Kidney capillary endothelial cell (primary cell): ENCODE measurements around the gene RNASE13.

ENCODE experiments used
- DNase-seq: peaks from one replicate; pipeline ENCODE4 v3.0.0-alpha.2; 2018; ENCODE audit warnings: low spot score

The RNASE13 gene, protein sequence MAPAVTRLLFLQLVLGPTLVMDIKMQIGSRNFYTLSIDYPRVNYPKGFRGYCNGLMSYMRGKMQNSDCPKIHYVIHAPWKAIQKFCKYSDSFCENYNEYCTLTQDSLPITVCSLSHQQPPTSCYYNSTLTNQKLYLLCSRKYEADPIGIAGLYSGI

DNA sequence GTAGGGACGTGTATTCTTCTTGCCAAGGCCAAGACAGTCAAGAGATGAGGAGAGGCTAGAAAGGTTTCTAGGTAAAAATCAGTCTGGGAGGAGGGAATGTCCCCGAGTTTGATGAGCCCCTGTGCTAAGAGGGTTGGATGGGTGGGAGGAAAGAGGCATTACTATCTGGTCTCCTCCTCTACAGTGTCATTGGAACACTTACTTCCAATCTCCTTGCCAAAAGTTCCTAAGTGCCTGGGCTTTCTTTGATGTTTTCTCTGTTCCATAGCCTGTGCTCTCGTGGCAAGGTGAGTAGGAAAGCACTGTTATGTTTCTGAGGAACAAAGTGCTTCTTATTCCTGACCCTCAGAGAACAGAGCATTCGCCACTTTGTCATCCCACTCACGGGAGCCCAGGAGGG, at the start of gene RNASE13:
Gene RNASE13, minus strand, starts transcription at position 101 of the 400 bp plus-strand sequence. CDS start 519 bp downstream, outside the sequence.
- DNase-seq: no peak

DNA sequence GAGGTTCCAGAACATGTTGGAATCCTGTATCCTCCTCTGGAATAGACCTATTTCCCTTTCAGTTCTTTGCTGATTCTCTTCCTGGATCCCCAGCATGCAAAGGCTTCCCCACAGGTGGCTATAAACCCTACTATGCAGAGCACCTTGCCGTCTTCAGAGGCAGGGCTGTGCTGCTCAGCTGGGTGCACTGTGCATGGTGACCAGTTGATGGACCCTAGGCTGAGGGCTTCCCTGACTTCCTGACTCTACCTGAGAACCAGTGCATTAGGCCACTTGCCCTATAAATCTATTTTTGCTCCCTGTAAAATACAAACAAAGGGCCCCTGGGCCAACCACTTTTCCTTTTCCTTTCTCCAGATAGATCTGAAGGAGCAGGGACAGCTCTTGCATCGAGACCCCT, 49.8 kb upstream of the RNASE13 start:
- no peak for DNase-seq

DNA sequence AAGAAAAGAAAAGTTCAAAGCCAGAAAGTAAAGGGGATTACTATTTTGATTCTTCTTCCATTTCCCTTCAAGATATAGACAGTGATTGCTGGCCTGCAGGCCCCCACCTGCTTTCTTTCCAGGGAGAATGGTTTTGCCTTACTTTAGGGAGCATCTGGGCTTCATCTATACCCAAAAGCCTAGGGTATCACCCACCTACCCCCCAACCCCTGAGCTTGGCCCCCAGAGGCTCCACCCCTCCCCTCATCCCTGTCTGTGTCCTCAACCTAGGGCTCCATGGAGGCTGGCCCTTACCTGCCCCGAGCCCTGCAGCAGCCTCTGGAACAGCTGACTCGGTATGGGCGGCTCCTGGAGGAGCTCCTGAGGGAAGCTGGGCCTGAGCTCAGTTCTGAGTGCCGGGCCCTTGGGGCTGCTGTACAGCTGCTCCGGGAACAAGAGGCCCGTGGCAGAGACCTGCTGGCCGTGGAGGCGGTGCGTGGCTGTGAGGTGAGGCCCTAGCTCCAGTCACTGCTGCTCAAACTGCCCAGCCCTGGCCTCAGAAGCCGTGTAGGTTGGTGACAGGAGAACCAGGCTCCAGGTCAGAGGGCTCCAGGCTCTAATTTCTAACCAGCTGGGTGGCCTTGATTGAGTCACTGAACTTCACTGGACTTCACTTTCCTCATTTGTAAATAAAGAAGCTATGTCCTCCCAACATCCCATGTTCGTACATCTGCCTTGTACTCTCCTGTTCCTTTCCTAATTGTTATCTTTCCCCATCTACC, 49.1 kb upstream of the RNASE13 start:
- no peak for DNase-seq

DNA sequence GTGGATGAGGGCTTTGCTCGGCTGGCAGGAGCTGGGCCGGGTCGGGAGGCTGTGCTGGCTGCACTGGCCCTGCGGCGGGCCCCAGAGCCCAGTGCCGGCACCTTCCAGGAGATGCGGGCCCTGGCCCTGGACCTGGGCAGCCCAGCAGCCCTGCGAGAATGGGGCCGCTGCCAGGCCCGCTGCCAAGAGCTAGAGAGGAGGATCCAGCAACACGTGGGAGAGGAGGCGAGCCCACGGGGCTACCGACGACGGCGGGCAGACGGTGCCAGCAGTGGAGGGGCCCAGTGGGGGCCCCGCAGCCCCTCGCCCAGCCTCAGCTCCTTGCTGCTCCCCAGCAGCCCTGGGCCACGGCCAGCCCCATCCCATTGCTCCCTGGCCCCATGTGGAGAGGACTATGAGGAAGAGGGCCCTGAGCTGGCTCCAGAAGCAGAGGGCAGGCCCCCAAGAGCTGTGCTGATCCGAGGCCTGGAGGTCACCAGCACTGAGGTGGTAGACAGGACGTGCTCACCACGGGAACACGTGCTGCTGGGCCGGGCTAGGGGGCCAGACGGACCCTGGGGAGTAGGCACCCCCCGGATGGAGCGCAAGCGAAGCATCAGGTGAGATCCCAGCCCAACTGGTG, 47.0 kb upstream of the RNASE13 start:
- DNase-seq: no peak

DNA sequence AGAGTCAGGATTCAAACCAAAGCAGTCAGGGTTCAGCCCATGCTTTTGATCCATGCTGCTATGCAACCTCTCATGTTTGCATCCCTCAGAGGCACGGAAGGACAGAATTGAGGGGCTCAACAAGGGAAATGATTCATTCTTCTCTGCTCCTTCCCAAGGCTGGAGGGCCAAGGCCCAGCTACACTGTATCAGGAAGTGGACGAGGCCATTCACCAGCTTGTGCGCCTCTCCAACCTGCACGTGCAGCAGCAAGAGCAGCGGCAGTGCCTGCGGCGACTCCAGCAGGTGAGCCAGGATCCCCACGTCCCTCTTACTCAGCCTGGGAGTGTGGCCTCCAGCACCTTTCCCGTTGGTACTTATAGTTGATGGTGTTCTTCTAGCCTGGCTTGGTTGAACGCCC, 44.1 kb upstream of the RNASE13 start:
- no peak for DNase-seq

DNA sequence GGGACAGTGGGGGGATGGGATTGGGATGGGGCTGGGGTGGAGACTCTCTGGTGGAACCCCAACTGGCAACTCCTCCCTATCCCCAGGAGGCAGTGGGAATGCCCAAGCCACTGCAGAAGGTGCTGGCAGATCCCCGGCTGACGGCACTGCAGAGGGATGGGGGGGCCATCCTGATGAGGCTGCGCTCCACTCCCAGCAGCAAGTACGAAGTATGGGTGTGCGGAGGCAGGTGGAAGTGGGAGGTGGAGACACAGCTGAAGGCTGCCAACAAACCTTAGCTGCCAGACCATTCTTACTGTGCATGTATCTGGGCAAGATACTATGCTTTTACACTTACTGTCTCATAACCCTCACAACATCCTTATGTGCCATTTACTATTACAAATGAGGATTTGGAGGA, 43.7 kb upstream of the RNASE13 start:
- DNase-seq: no peak

DNA sequence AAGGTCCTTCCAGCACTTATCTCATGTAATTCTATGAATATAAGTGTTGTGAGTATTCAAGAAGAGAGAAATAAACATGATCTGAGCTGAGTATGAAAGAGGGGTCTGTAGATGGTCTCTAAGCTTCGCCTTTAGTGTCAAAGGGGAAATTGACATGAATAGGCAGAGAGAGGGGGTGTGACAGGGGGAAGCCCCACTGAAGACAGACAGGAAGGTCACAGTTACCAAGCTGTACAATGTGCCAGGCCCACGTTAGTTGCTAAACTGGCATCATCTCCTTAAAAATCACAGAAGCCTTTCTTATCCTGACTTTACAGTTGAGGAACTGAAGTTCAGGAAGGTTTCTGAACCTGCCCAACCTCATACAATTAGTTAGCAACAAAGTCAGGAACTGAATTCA, 43.1 kb upstream of the RNASE13 start:
- DNase-seq: no peak

DNA sequence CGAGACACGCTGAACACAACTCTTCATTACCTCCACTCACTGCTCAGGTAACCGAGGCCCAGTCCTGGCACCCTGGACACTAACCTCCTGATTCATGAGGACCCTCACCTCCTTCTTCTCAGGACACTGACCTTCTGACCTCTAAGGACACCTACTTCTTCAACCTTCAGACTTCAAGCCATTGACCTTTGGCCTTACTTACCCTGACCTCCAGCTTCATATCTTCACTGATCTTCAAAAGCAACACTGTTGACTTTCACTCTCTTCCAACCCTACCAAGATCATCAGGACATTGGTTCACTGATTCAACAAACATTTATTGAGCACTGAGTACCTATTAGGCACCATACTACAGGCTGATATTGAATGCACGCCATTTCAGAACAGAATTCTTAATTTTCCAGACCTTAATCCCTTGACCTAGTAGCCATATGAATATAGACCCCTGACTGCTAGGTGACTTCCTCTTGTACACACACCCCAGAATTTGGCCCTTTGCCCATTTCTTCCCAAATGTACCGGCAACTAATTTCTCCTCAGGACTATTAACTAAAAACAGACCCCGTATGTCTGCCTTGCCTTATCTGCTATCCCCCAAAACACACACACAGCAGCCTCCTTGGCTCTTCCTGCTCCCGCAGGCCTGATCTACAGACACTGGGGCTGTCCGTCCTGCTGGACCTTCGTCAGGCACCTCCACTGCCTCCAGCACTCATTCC, 41.3 kb upstream of the RNASE13 start:
- no peak for DNase-seq

DNA sequence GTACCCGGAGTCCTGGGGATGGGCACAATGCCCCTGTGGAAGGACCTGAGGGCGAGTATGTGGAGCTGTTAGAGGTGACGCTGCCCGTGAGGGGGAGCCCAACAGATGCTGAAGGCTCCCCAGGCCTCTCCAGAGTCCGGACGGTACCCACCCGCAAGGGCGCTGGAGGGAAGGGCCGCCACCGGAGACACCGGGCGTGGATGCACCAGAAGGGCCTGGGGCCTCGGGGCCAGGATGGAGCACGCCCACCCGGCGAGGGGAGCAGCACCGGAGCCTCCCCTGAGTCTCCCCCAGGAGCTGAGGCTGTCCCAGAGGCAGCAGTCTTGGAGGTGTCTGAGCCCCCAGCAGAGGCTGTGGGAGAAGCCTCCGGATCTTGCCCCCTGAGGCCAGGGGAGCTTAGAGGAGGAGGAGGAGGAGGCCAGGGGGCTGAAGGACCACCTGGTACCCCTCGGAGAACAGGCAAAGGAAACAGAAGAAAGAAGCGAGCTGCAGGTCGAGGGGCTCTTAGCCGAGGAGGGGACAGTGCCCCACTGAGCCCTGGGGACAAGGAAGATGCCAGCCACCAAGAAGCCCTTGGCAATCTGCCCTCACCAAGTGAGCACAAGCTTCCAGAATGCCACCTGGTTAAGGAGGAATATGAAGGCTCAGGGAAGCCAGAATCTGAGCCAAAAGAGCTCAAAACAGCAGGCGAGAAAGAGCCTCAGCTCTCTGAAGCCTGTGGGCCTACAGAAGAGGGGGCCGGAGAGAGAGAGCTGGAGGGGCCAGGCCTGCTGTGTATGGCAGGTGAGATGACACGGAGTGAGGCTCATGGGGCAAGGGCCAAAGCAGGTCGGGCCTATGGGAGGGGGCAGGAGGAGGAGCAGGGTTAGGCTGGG, 40.0 kb upstream of the RNASE13 start:
- DNase-seq: no peak

DNA sequence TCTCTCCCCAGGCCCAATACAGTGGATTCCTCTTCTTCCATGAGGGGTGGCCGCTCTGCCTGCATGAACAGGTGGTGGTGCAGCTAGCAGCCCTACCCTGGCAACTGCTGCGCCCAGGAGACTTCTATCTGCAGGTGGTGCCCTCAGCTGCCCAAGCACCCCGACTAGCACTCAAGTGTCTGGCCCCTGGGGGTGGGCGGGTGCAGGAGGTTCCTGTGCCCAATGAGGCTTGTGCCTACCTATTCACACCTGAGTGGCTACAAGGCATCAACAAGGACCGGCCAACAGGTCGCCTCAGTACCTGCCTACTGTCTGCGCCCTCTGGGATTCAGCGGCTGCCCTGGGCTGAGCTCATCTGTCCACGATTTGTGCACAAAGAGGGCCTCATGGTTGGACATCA, 39.3 kb upstream of the RNASE13 start:
- DNase-seq: no peak

DNA sequence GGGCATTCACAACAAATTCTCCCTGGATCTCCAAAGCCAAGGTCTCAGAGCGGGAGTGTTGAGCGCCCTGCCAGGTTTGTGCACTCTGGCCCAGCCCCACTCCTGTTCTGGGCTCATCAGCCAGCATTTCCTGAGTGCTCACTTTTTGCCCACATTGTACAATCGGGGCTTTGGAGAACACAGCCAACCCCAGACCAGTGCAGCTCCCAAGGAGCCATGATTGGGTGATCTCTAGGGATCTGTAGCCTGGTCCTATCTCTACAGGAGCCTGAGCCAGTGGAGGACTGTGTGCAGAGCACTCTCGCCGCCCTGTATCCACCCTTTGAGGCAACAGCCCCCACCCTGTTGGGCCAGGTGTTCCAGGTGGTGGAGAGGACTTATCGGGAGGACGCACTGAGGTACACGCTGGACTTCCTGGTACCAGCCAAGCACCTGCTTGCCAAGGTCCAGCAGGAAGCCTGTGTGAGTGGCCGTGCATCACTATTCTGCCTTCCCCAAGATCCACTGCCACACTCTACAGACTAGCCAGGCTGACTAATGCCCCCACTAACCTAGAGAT, 38.3 kb upstream of the RNASE13 start:
- no peak for DNase-seq

DNA sequence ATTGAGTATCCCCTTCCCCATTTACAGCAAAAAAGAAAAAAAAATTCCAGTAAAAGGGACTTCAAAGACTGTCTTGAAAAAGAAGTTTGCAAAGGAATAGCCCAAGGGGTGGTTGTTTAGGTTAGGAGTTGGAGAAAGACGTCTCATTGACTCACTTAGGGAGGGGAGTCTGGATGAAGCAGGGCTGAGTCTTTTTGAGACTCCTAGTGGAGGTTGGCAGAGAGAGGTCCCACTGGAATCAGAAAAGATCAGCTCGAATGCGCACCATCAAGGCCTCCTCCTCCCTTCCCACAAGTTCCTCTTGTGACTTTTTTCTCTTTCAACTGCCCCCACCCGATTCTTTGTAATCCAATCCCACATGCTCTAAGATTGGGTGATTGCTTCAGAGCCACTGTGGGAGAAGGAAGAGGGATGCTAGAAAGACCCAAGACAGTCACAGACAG, 37.4 kb upstream of the RNASE13 start:
- DNase-seq: no peak

DNA sequence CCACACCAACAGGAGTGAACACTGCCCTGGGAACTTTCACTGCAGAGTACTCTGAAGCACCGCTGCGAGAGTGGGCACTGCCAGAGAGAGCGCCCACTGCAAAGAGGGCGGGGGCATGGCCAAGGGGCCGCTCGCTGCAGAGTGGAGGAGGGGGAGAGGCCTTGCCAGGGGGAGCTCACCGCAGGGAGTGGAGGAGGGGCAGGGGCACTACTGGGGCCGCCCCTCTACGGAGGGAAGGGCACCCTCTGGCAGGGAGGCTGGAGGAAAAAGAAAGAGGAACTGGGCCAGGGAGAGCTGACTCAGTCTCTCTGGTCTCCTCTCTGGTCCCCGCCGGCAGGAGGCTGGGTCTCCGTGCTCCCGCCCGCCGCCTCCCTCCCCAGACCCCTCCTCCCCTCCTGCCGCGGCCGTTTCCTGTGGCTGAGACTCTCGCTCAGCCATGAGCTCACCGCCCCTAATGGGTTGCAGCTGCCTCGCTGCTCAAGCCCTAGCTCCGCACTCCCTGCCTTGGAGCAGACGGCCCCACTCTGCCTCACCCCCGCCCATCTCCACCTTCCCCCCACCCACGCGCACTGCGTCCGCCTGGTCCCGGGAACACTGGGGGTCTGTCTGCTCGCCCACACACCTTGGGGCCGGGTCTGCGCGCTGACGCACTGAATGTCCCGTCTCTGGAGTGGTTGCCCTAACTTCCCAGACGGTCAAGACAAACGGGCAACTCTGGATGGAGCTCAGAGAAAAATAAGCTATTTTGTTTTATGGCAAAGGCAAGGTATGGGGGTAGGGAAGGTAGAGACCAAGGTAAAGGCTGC, 36.8 kb upstream of the RNASE13 start:
- DNase-seq: peak; percentile 82

DNA sequence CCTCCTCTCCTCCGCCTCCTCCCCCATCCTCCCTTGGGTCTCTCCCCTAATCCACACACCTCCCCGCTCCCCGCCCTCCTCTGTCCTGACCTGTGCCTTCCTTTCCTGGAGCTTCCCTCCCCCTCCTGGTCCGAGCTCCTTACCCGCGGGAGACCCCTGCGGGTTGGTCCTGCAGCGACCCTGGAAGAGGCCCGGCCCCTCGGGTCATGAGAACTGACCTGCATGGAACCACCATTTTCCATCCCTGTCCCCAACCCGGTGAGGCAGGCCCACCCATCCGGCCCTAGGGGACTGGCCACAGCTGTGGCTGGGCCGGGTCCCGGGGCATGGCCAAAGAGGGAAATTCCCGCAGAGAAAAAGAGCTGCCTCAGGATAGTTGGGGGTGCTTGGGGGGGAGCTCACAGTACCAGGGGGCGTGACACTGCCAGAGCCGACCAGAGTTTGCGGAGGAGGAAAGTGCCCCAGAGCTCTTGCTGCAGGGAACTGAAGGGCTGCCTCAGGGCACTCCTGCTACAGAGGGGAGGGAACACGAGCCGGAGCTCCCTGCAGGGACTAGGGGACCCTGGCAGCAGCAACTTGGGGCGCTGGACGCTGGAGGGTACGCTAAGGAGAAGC, 36.1 kb upstream of the RNASE13 start:
- no peak for DNase-seq

DNA sequence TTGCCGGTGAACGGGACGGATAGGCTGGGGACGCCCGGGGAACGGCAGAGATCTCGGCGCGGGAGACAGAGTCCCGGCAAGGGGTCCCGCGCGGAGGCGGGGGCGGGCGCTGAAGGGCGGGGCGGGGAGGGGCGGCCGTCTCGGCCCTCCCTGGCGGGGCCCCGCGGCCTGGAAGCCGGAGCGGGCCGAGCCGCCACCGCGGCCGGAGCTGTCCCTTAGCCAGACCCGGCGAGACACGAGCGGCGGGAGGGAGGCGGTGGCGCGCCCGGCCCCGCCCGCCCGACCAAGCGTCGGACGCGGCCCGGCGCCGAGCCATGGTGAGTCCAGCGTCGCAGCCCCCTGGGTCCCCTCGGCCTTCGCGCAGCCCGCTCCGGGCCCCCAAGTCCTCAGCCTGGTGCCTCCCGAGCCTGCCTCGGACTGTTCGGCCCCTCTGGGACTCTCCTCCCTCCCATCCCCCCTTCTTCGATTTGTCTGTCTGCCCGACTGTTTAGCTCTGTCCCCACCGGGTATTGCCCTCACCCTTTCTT, 35.5 kb upstream of the RNASE13 start, which contains the start of gene ARHGEF40:
Gene ARHGEF40, plus strand, starts transcription at position 222 of the 527 bp plus-strand sequence. Its CDS starts 93 bp downstream, at position 315.
- DNase-seq: no peak

DNA sequence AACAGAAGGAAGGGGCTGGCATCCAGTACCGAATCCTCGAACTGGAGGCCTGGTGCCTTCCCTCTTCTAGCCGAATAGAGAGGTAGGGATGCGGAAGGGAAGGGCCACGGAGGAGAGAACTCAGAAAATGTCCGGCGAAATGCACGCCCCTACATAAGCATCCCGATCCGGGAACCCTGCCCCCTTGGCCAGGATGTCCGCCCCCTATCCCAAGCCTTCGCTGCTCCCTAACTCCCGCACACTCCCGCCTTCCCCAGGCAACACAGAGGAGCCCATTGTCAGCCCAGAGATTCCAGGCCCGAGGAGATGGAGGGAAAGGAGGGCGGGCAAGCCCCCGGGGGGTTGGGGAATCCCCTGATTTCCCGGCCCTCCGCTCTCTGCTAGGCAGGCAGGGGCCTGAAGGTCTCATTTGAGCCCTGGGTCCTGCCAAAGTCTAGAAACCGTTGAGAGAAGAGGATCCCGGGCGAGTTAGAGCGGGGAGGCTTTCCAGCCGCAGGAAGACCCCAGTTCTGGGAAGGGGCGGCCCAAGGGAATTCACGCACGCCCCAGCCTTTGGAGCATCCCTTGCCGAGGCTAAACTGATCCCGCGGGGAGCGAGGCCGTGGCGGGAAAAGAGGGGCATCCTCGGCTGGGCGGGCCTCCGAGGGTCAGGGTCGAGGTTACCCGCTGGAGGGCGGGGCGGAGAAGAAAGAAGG, 34.9 kb upstream of the RNASE13 start:
- DNase-seq: no peak

DNA sequence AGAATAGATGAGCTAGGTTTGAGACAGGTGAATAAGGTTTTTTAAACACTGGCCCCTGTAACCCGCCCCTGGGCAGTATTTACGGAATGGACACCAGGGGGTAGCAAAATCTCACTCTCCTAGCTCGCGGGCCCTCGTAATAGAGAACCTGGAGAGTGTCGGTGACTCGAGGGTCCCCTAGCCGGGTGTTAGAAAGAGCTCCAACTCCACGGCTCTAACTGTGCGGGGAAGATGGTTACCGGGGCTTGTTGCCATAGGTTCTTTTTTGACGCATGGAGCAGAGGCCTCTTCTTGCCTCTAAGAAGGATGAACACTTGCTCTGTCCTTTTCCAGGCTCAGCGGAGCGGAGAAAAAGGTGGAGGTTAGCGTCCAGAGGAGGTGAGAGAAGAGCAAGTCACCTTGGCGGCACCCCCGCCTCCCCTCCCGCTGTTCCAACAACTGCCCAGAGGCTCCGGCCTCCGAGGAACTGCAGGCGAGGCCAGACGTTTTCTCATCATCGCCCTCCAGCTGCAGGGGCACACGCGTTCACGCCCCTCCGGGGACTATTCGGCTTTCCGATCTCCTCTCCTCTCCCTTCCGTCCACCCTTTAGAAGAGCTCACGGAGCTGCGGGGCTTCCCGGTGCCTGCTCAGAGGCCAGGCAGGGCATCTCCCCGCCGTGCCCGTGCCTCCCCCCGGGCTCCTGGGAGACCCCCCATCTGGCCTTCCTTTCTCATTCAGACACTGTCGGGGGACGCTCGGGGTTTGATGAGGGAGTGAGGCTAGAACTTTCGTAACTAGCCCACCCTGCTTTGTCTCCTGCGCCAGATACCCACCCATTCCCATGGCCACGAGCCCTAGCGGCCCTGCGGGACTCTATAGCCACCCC, 34.1 kb upstream of the RNASE13 start:
- DNase-seq: no peak

DNA sequence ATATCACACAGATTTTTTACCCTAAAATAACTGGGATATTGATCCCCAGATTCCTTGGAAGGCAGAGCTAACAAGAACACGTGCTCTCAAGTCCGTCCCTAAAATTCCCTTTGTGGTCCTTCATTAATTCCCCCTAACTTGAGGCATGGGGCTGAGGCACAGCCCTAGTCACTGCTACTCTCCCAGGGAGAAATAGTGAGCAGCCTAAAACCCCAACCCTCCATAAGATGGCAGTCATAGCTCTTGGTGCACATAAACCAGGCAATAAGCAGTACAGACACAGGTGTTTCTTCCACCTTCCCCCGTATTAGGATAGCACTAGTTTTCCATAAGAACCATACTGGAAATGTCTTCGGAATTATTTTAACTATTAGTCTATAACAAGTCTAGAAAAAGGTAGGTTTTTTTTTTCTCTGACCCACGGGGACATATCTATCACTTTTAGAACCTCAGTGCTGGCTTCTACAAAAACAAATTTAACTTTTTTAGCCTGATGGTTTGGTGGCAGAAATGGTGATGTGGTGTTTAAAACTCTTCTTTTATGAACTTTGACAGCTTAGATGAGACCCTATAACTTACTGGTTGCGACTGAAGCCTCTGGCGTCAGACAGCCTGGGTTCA, 32.4 kb upstream of the RNASE13 start:
- DNase-seq: no peak
